Stimulated activated CD4-positive, alpha-beta T cell treated with anti-CD3 and anti-CD28 coated beads, Interleukin-12 subunit alpha, Interleukin-12 subunit beta, amount 100 ng/mL, for 24 hours (primary cell): Measurements from ENCODE around the gene CEP55.
A peak's percentile ranks its signal among the peaks of the same experiment; 100 is the strongest.

ENCODE experiments used
- DNase-seq, 2 experiments: peaks; one replicate each; pipeline ENCODE4 v3.0.0-alpha.2; 2020; ENCODE audit warnings: low read depth in 2 of 2

Gene CEP55

DNA sequence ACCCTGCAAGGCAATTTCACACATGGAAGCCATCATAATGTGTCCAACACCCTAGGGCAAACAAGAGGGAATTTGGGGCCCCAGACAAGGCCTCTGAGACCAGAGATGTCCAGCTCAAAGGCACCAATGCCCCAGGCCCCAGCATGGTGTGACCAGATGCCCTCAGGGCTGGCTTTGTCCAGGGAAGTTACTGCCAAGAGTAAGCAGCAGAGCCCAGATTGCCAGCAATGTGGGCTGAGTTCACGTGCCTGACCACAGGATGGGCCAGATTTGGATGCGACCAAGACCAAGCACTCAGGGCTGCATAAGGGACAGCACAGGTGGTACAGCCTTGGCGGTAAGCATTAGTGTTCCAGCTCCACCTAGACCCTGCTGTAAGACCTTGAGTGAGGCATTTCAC lies 27.0 kb upstream of the CEP55 start:
- DNase-seq, result no peak

DNA sequence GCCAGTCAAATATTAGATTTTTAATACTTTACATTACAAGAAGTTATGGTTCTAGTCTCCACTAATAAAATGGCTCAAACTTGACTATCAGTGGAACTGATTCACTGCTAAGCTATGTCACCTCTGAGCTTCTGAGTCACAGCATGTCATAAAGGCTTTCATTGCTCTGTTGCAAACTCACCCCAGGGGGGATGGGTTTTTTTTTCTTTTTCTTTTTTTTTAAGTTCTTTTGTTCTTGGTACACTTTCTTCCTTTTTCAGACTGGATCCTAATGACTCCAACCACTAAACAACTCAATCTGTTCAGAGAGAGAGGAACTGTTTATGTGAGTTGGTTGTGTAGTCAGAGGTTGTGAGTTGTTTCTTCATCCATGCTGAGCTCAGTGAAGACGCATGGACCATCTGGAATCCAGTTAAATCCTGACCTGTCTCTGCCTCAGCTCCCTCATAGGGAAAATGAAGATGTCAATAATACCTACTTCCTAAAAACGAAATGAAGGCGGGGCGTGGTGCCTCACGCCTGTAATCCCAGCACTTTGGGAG lies 25.2 kb upstream of the CEP55 start:
- no peak for DNase-seq

DNA sequence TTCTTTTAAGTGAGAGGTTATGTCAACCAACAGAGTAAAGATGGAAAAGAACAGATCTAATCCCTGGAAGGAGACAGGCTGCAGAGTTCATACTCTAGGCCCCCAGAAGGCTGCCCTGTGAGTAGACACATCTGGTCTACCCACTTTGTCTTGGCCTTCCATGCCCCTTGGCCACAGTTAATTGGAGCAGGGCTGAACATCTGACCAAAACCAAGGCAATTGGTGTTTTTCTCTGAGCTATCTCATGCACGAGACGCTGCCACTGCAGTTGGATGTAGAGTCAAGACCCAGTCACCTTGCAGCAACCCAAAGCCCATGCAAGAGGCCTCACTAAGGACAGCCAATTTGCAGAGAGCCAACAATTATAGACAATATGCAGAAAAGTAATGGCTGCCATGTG lies 23.3 kb upstream of the CEP55 start:
- DNase-seq, result no peak

DNA sequence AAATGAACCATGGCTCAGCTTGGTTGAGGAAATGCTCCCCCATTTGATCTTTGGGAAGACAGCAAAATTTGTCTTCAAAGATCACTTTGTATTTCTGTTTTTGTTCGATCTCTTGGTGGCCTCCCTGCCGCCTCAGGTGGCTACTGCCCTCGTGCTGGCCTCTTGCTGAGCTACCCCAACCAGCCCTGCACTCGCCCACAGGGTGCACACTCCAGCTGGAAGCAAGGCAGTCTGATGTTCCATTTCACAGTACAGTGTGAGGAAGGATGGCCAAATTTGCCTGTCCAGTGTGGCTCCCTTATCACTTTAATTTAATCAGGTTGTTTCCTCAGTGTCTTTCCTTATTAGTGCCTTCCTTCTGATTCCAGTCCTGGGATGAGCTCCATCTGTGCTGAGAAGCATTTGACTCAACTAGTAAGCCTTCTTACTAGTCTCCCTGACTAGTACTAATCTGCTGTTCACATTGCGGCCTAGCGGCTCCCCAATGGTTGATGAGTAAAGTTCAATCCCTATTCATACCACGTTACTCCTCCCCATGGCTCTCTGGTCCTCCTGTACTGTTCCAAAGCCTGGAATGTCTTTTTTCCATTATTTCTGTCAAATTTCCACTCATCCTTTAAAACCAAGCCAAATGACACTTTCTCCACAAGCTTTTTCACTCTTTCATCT lies 22.5 kb upstream of the CEP55 start:
- no peak for DNase-seq

DNA sequence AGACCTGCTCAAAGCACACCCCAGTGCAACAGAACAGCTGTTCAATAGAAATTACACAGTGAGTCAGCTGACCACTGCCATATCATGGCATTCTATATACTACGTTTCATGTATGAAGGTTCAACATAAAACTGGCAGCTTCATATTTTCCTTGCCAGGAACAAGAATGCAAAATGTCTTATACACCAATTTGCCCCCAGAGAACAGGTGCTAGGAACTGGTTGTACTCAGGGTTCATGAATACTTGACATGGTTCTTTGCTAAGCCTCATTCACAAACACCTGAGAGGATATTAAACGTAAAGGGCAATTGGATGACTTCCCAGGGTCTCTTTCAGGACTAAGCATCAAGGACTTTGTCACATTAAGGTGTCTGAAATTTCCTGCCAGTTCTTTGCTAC lies 21.2 kb upstream of the CEP55 start:
- no peak for DNase-seq

DNA sequence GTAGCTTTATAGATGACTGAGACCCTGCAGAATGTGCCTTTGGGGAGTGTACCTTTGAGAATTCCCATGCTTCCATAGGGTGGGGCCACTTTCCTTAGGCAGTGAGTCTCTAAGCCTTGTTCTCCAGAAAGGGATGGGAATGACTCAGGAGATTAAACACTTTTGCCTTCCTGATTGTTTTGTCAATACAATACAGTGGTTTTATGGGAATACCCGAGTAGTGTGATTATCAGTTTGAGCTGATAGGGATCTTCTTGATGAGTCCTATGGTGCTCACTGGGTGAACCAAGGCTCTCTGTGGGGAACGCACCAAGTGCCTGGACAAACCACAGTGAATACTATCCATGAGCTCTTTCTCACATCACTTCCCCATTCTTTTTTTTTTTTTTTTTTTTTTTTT lies 20.5 kb upstream of the CEP55 start:
- DNase-seq, result no peak

DNA sequence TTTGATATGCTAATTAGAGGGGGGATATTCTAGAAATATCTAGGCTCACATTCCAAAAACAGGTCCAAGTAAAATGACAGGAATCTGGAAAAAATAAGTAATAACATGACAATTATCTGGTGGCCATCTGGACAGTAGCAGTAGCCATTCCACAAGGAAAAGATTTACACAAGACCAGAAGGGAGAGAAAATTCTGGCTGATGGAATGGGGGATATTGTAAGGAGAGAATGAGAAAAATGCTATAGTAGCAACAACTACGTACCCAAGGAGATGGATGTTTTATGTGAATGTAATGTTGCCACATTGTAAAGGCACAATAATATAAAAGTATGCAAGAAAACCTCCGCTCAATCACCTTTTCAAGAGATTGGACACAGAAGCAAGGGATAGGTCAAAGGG lies 19.7 kb upstream of the CEP55 start:
- no peak for DNase-seq

DNA sequence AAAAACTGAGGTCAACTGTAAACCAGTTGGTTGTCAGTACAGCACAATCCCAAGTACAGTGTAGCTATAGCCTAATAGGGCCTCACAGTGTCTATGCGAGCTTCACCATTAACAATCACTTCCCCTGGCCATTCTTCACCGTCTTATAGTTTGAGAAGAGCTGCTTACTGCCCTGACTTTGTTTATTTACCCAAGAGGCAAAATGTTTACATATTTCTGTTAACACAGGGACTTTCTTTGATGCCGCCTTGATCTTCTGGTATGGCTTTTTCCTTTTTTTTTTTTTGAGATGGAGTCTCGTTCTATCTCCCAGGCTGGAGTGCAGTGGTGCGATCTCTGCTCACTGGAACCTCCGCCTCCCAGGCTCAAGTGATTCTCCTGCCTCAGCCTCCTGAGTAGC lies 17.5 kb upstream of the CEP55 start:
- no peak for DNase-seq

DNA sequence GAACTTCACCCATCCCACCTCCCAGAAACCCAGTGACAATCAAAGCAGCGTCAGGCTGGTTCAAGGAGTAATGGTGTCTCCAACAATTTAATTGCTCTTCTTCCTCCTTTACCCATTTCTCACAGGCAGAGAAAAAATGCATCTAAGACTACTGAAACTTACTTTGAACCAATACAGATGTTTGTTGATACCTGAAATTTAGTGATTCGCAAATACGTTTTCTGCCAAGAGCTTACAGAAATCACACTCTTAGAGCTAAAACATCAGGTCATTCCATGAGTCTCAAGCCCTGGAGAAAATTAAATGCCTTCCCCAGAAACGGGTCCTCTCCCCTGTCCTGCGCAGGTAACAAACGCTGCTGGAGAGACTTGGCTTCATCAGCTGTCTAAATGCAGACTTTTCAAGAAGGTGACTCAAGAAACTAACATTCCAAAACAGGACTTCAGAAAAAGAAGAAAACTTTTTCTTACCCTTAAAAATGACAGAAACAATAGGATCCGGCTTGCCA lies 14.7 kb upstream of the CEP55 start:
- no peak for DNase-seq

DNA sequence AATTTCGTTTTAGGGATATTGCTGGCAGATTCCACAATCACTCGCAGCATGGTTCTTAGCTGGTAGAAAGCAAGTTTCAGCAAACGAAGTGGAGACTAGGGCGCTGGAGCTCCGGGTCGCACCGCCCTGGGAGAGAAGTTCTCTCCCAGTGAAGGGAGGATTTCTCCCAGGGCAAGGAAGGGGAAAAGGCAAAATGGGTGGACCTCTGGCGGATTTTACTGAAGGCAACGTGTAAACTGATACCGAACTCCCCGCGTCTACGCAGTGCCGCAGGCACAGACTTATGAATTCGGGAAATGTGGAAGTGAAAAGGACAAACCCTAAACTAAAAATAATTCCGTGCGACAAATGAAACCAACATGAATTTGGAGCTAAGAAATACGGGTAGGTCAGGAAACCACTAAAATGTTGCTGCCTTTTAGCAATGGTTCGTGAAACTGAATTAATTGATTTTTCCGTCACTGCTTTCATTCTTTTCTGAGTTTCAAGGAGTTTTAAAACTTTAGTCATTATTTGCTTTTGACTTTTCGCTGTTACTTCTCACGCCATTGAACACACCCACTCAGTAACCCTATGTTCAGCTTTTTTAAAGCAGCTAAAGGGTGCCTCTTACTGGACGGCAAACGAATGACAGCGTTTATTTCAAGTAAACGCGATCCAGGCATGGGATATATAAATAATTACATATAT lies 14.1 kb upstream of the CEP55 start, which contains the start of gene MYOF:
Gene MYOF, minus strand, starts transcription at position 190 of the 690 bp plus-strand sequence. Its CDS starts 140 bp downstream, at position 50.
- DNase-seq, result peak in 1 of 2 experiments; percentile 37

DNA sequence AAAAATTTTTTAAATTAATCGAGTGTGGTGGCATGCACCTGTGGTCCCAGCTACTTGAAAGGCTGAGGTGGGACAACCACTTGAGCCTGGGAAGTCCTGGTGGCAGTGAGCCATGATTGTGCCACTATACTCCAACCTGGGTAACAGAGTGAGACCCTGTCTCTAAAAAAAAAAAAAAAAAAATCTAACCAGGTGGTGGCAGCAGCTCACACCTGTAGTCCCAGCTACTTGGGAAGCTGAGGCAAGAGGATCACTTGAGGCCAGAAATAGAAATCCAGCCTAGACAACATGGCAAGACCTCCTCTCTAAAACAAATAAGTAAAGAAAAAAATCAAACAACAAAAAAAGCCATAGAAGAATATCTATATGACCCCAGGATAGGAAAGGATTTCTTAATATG lies 10.7 kb upstream of the CEP55 start:
- no peak for DNase-seq

DNA sequence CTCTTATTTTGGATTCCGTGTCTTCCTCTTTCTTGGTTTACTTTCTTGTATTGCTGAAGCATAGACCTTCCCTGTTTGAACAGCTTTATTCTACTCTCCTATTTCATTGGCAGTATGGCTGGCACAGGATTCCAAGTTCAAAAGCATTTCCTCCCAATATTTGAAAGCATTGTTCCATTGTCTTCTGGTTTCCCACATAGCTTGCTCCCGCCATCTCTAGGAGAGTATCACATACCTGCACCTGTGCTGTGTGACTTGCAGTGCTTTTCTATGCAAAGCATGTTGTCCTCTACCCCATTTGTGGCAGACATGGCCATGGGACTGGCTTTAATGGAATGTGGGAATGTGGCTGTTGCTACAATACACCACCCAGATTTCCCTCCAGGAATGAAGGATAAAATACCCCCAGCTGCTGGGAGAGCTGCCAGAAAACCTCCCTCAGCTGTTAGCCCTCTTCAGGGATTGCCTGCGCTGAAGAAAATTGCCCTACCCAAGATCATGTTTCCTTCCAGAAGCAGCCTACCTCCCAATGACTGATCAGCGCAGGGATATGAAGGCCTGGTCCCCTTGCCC lies 7.4 kb upstream of the CEP55 start:
- DNase-seq, result no peak

DNA sequence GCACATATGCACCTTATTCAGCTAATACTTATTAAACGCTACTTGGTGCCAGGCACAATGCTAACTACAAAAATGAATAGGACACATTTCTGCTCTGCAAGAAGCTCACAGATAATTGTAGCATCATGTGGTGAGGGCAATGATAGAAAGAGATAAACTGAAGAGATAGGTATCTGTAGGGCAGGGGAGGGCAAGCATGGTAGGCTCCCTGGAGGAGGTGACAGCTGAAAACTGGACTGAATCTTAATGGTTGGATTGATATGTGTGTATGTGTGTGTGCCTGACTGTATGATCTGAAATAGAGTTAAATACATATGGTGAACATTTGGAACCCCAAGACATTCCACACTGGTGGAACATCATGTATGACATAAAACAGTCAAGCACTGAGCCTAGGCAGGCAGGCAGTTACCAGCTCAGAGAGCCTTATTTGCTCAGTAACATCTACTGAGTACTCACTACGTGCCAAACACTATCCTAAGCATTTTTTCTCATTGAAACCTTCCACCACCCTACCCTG lies 4.8 kb upstream of the CEP55 start:
- no peak for DNase-seq

DNA sequence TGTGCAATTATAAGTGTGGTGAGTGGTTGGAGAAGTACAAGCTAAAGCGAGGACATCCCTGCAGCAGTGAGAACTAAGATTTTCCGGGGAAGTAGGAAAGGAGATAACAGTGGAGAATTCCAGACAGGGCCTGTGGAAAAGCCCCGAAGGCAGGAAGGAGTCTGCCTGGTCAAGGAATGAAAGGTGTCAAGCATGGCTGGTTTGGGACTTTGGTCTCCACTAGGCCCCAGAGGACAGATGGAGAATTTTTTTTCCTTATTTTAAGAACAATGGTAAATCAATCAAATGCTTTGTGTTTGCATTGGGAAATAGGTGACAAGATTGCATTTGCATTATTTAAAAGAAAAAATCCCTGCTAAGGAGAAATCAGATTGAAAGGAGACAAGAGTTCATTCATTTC lies 3.2 kb upstream of the CEP55 start:
- no peak for DNase-seq

DNA sequence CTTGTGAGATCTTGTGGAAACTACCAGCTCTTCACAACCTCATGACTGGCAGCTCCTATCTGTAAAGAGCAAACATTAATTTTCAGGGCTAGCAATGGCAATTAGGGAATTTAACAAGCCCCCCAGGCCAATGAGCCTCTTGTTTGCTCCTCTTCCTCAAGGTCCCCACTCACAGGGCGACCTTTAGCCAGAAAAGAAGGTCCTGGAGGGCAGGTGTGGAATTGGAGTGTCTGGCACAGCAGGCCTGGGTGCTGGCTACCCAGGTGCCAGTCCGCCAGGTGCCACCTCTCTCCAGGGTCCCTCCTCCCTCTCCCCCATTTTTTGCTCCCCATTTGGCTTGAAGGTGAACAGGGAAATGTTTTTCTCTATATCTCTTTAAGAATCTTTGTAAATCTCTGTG lies 1.9 kb upstream of the CEP55 start:
- DNase-seq, result no peak

DNA sequence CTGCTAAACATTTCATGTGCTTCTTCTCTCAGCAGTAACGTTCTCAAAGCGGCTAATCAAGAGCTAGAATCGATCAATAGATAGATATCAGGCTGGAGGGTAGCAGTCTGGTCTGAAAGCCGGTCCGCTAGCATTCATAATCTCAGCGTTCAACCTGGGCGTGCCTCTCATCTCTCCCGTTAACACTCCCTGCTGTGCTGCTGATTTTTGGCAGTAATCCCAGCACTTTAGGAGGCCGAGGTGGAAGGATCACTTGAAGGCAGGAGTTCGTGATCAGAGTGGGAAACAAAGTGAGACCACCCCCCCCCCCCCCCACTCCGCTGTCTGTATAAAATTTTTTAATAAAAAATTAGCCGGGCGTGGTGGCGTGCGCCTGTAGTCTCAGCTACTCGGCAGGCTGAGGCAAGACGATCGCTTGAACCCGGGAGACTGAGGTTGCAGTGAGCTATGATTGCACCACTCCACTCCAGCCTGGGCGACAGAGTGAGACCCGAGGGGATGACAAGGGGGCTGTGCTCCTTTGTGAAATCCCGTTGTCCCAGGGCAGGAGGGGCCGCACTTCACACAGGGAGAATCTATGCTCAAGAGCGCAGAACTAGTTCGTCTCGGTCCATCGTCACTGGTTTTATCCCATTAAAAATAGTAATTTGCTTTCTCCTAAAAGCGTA lies 624 bp upstream of the CEP55 start:
- DNase-seq, result no peak

DNA sequence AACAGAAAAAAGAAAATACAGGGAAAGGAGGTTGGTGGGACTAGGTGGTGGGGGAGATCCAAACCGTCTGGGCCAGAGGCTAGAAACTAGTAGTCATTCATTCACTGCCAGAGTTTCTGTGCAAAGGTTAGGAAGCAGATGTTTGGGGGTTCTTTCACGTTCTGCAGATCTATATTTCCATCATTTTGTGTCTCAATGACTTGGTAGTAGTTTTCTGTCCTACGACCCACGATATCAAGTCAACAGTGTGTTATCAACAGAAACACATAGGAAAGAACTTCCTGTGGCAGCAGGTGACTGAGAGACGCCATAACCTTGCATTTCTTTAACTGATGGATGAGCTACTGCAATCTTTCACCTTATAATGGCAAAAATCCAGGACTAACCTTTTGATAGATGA lies 1.8 kb downstream of the CEP55 start:
- DNase-seq, result no peak

DNA sequence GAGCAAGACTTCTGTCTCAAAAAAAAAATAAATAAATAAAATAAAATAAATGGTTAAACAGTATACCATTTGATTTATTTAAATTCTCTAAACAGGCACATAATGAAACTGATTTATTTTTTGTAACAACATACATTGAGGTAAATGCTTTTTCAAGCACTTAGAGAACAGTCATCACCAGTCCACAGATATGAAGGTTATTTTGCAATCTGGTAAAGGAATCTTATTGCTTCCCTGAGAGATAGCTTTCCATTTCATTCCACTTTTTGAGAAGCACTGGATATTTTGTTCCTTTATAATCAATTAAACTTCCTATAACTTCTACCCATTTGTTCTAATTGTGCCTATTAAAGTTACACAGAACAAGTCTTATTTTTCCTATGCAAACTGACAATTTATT lies 5.2 kb downstream of the CEP55 start:
- no peak for DNase-seq

DNA sequence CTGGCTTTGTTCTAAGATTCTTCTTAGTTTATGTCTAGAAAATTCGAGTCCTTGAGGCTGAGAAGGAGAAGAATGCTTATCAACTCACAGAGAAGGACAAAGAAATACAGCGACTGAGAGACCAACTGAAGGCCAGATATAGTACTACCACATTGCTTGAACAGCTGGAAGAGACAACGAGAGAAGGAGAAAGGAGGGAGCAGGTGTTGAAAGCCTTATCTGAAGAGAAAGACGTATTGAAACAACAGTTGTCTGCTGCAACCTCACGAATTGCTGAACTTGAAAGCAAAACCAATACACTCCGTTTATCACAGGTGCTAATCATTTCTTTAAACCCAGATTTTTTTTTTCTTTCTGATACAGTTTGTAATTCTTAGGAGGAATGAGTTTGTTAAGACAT lies 6.7 kb downstream of the CEP55 start:
- DNase-seq, result no peak

DNA sequence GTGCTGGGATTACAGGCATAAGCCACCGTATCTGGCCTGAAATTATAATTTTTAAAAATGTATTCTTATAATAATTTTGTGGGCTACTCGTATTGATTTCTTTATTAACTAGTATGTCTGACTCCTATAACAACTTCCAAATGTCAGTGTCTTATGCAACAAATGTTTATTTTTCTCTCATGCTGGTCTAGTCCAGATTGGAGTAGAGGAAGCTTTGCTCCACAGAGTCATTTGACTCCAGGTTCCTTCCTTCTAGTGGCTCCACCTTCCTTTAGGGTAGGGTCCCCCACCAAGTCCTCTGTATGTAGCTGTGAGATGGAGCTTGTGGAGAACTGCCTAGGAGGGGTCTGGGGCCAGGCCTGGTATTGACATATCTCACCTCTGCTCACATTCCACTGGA lies 8.7 kb downstream of the CEP55 start:
- no peak for DNase-seq

DNA sequence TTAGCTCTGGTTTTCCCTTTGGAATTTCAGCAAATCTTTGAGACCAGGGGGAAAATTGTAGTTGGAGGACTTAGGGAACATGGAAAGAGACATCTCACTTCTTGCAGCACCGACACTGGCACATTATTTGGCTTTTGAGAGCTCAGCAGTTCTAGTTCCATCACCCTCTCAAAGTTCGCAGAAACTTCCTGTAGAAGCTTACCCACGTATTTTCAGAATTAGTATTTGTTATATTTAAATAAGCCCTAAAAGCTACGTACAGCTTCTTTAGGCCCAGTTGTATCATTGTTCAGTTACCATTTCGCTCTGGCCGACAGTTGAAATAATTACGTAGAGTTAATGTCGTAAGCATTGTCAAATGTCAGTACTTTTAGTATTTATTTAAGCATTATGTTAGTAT lies 13.4 kb downstream of the CEP55 start:
- no peak for DNase-seq

DNA sequence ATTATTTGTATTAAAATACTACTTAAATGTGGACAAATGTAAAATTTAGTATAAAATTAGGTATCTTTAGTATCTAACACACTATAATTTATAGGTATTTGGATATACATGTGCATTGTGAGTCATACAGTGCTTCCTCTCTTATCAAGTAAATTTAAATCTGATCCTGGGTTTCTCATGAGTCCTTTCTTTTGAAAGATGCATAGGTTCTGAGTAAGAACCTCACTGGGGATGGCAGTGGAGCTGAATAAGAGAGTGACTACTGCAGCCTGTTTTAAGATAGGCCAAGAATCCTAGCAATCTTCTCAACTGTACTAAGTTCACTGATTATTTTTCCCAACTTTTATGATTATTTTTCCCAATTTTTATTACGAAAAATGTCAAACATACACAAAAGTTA lies 16.2 kb downstream of the CEP55 start:
- no peak for DNase-seq
